ENCODE measurements around the gene ERBB3. TPM values are rescaled to one million over a fixed set of nuclear protein-coding genes. Genes with fewer than 3 reads are reported as not detected.

ERBB3 gene
- polyA plus RNA-seq, 1 of the 3 experiments (the other 2 are of a cell fraction) = 1.4 TPM

- no peak overlapping the region for H3K27ac ChIP-seq (ENCODE audit: low read depth in 2 of 2, low read length in 1 of 2)
- H3K4me2 ChIP-seq = no peak overlapping the region
- H3K9me3 ChIP-seq = no peaks in the 10 kb centered on the region
- WGBS (ENCODE audit: low lambda C conversion rate) = 60% methylated on average over 3 of the region's 3 CpGs
- CTCF ChIA-PET = no interaction called here
- no peaks in the 10 kb centered on the region for H3K36me3 ChIP-seq (replicated peaks in 1 of 2; ENCODE audit: control insufficient read depth in 1 of 2, insufficient read depth in 2 of 2, low read length in 1 of 2)
- no peaks in the 10 kb centered on the region for H3K79me2 ChIP-seq (ENCODE audit: insufficient read depth)
- H2AFZ ChIP-seq (ENCODE audit: low read depth) = no peak overlapping the region
- DNase-seq = no peak
- peaks cover 12% of the 10 kb centered on the region for H3F3A ChIP-seq (replicated peaks; ENCODE audit: insufficient read depth)
- peaks cover 0 to 6% of the 10 kb centered on the region in 2 experiments; a peak in 1 of 4 replicates for H3K4me1 ChIP-seq (ENCODE audit: control insufficient read depth in 1 of 2, insufficient read depth in 2 of 2, low read depth in 1 of 2, low read length in 1 of 2)
- POLR2A ChIA-PET = interaction anchor here (1.0 kb wide), 1 partner anchor 21 kb away, joined by 3 read pairs; the partner anchor contains the start of gene PA2G4
- no peak overlapping the region for H3K9ac ChIP-seq
- no peaks in the 10 kb centered on the region for H4K20me1 ChIP-seq (ENCODE audit: insufficient read depth)
- H3K4me3 ChIP-seq (ENCODE audit: low read depth in 2 of 2, low read length in 1 of 2) = no peak overlapping the region
- TF ChIP-seq TAF1 (IDR thresholded peaks at IDR 0.05; ENCODE audit: borderline replicate concordance, low read depth, low read length) (no peak), RFX5 (IDR thresholded peaks at IDR 0.05; ENCODE audit: low read length) (no peak), CHD2 (IDR thresholded peaks at IDR 0.05; ENCODE audit: low read length, partially characterized antibody) (no peak), FOSL2 (IDR thresholded peaks at IDR 0.05; ENCODE audit: borderline replicate concordance, low read depth) (no peak), JUND (IDR thresholded peaks at IDR 0.05) (no peak), USF1 (IDR thresholded peaks at IDR 0.05; ENCODE audit: borderline replicate concordance, low read depth) (no peak), USF2 (IDR thresholded peaks at IDR 0.05; ENCODE audit: borderline replicate concordance, low read depth, low read length) (no peak), TCF12 (IDR thresholded peaks at IDR 0.05) (no peak), GABPA (IDR thresholded peaks at IDR 0.05; ENCODE audit: low read depth) (no peak), ELF1 (IDR thresholded peaks at IDR 0.05) (no peak), SMC3 (IDR thresholded peaks at IDR 0.05; ENCODE audit: low read depth, low read length) (no peak), RCOR1 (IDR thresholded peaks at IDR 0.05; ENCODE audit: low read length) (no peak), SIN3A (IDR thresholded peaks at IDR 0.05; ENCODE audit: borderline replicate concordance, low read depth, low read length) (no peak), EZH2phosphoT487 (IDR thresholded peaks at IDR 0.05; ENCODE audit: borderline replicate concordance, low read depth) (no peak), GATA2 (CRISPR knock-in tag; IDR thresholded peaks at IDR 0.05) (no peak), YY1 (IDR thresholded peaks at IDR 0.05; ENCODE audit: low read depth) (no peak), MAX (IDR thresholded peaks at IDR 0.05; ENCODE audit: low read depth) (no peak)
- TF ChIP-seq, protein P1, sequence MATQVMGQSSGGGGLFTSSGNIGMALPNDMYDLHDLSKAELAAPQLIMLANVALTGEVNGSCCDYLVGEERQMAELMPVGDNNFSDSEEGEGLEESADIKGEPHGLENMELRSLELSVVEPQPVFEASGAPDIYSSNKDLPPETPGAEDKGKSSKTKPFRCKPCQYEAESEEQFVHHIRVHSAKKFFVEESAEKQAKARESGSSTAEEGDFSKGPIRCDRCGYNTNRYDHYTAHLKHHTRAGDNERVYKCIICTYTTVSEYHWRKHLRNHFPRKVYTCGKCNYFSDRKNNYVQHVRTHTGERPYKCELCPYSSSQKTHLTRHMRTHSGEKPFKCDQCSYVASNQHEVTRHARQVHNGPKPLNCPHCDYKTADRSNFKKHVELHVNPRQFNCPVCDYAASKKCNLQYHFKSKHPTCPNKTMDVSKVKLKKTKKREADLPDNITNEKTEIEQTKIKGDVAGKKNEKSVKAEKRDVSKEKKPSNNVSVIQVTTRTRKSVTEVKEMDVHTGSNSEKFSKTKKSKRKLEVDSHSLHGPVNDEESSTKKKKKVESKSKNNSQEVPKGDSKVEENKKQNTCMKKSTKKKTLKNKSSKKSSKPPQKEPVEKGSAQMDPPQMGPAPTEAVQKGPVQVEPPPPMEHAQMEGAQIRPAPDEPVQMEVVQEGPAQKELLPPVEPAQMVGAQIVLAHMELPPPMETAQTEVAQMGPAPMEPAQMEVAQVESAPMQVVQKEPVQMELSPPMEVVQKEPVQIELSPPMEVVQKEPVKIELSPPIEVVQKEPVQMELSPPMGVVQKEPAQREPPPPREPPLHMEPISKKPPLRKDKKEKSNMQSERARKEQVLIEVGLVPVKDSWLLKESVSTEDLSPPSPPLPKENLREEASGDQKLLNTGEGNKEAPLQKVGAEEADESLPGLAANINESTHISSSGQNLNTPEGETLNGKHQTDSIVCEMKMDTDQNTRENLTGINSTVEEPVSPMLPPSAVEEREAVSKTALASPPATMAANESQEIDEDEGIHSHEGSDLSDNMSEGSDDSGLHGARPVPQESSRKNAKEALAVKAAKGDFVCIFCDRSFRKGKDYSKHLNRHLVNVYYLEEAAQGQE (IDR thresholded peaks at IDR 0.05; ENCODE audit: low read depth, low read length) = no peak
- TF ChIP-seq, protein P2, sequence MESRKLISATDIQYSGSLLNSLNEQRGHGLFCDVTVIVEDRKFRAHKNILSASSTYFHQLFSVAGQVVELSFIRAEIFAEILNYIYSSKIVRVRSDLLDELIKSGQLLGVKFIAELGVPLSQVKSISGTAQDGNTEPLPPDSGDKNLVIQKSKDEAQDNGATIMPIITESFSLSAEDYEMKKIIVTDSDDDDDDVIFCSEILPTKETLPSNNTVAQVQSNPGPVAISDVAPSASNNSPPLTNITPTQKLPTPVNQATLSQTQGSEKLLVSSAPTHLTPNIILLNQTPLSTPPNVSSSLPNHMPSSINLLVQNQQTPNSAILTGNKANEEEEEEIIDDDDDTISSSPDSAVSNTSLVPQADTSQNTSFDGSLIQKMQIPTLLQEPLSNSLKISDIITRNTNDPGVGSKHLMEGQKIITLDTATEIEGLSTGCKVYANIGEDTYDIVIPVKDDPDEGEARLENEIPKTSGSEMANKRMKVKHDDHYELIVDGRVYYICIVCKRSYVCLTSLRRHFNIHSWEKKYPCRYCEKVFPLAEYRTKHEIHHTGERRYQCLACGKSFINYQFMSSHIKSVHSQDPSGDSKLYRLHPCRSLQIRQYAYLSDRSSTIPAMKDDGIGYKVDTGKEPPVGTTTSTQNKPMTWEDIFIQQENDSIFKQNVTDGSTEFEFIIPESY (IDR thresholded peaks at IDR 0.05; ENCODE audit: borderline replicate concordance, low read depth) = no peak
- no peaks in the 10 kb centered on the region for H3K27me3 ChIP-seq (ENCODE audit: insufficient read depth)
- no peaks in the 10 kb centered on the region for H3K9me2 ChIP-seq
Observed at GRCh38 chr12:56082967-56083366, 3.0 kb downstream of the ERBB3 start.

Measured in SK-N-SH (cell line).